Measurements from ENCODE around the gene CLK3.
"Not testable (repeated sequence)": the region's sequence is repeated elsewhere in the genome, so short reads cannot be mapped to it uniquely, and the experiment has no call there.

The CLK3 gene

GRCh38 chr15:74651242-74651741, 35.7 kb downstream of the CLK3 start:
- H3K36me3 ChIP-seq (ENCODE audit: control insufficient read depth in 1 of 2, insufficient read depth in 2 of 2, low read length in 2 of 2): peaks cover 0 to 7% of the 10 kb centered on the region in 2 donors
- H3K4me1 ChIP-seq (ENCODE audit: control insufficient read depth in 1 of 2, insufficient read depth in 2 of 2, low read length in 2 of 2): peaks cover 0 to 29% of the 10 kb centered on the region in 2 donors
- H3K9me3 ChIP-seq (ENCODE audit: control insufficient read depth in 1 of 2, low read length in 2 of 2): no peaks in the 10 kb centered on the region
- no peak overlapping the region for H3K4me3 ChIP-seq (ENCODE audit: low read depth in 1 of 2, low read length in 2 of 2)
- H3K27me3 ChIP-seq (ENCODE audit: low read depth, low read length): no peaks in the 10 kb centered on the region
- H3K27ac ChIP-seq (ENCODE audit: low read length): no peak overlapping the region

DNA sequence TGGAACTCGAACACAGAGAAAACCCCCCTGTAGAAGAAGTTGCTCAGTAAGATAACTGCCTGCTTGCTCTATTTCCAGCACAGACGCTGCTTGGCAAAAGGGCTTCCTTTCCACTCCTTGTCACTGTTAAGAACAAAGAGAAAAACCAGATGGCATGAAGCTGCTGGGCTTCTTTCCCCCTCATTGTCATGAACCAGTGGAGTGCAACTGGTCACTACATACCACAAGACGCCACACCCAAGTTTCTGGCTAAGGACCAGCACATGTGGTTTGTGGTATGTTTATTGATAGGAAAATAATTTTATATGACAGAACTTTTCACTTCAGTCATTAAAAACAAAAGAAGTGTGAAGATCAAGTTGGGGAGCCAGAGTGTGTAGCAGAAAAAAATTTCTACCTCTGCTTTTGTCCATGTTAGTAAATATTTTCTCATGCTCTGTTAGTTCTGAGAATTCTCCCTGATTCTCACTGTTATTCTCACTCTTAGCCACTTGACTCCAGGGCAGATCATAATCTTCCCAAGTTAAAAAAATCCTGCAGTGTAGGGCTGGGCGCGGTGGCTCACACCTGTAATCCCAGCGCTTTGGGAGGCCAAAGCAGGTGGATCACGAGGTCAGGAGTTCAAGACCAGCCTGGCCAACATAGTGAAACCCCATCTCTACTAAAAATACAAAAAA, 37.9 kb downstream of the CLK3 start:
- H3K27me3 ChIP-seq (ENCODE audit: low read depth, low read length): no peaks in the 10 kb centered on the region
- H3K27ac ChIP-seq (ENCODE audit: low read length): no peak overlapping the region
- H3K4me3 ChIP-seq (ENCODE audit: low read depth in 1 of 2, low read length in 2 of 2): no peak overlapping the region
- peaks cover 0 to 29% of the 10 kb centered on the region in 2 donors for H3K4me1 ChIP-seq (ENCODE audit: control insufficient read depth in 1 of 2, insufficient read depth in 2 of 2, low read length in 2 of 2)
- H3K36me3 ChIP-seq (ENCODE audit: control insufficient read depth in 1 of 2, insufficient read depth in 2 of 2, low read length in 2 of 2): peaks cover 0 to 7% of the 10 kb centered on the region in 2 donors
- H3K9me3 ChIP-seq (ENCODE audit: control insufficient read depth in 1 of 2, low read length in 2 of 2): no peaks in the 10 kb centered on the region

DNA sequence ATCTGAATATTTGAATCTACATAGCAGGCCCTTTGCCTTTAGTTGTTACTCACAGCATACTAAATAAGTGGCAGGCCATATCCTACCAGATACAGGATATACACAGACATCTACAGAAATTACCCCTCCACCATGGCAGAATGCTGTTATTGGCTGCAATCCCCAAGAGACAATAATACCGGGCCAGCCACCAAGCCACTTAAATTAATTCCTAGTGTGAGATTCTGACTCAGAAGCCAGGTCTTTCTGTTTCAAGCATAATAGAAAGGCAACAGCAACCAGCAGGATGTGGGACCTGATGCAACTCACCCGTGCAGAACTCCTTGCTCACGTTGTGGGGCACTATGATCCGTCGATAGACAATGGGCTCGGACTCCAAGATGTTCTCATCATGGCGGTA, 39.8 kb downstream of the CLK3 start:
- H3K4me1 ChIP-seq (ENCODE audit: control insufficient read depth in 1 of 2, insufficient read depth in 2 of 2, low read length in 2 of 2): peaks cover 0 to 29% of the 10 kb centered on the region in 2 donors
- no peak overlapping the region for H3K27ac ChIP-seq (ENCODE audit: low read length)
- no peaks in the 10 kb centered on the region for H3K27me3 ChIP-seq (ENCODE audit: low read depth, low read length)
- H3K4me3 ChIP-seq (ENCODE audit: low read depth in 1 of 2, low read length in 2 of 2): no peak overlapping the region
- H3K9me3 ChIP-seq (ENCODE audit: control insufficient read depth in 1 of 2, low read length in 2 of 2): no peaks in the 10 kb centered on the region
- H3K36me3 ChIP-seq (ENCODE audit: control insufficient read depth in 1 of 2, insufficient read depth in 2 of 2, low read length in 2 of 2): peaks cover 0 to 7% of the 10 kb centered on the region in 2 donors

GRCh38 chr15:74656935-74657535, 41.4 kb downstream of the CLK3 start:
- Histone ChIP-seq H3K4me3 (ENCODE audit: low read depth in 1 of 2, low read length in 2 of 2) (no peak overlapping the region), H3K27ac (ENCODE audit: low read length) (no peak overlapping the region), H3K36me3 (ENCODE audit: control insufficient read depth in 1 of 2, insufficient read depth in 2 of 2, low read length in 2 of 2) (peaks cover 0 to 7% of the 10 kb centered on the region in 2 donors), H3K4me1 (ENCODE audit: control insufficient read depth in 1 of 2, insufficient read depth in 2 of 2, low read length in 2 of 2) (peaks cover 0 to 21% of the 10 kb centered on the region in 2 donors), H3K27me3 (ENCODE audit: low read depth, low read length) (no peaks in the 10 kb centered on the region), H3K9me3 (ENCODE audit: control insufficient read depth in 1 of 2, low read length in 2 of 2) (no peaks in the 10 kb centered on the region)

GRCh38 chr15:74657846-74658245, 42.2 kb downstream of the CLK3 start:
- H3K4me1 ChIP-seq (ENCODE audit: control insufficient read depth in 1 of 2, insufficient read depth in 2 of 2, low read length in 2 of 2): peaks cover 0 to 21% of the 10 kb centered on the region in 2 donors
- H3K4me3 ChIP-seq (ENCODE audit: low read depth in 1 of 2, low read length in 2 of 2): no peak overlapping the region
- H3K9me3 ChIP-seq (ENCODE audit: control insufficient read depth in 1 of 2, low read length in 2 of 2): no peaks in the 10 kb centered on the region
- H3K36me3 ChIP-seq (ENCODE audit: control insufficient read depth in 1 of 2, insufficient read depth in 2 of 2, low read length in 2 of 2): peaks cover 0 to 7% of the 10 kb centered on the region in 2 donors
- H3K27me3 ChIP-seq (ENCODE audit: low read depth, low read length): no peaks in the 10 kb centered on the region
- H3K27ac ChIP-seq (ENCODE audit: low read length): no peak overlapping the region

- H3K4me1 ChIP-seq (ENCODE audit: control insufficient read depth in 1 of 2, insufficient read depth in 2 of 2, low read length in 2 of 2): peaks cover 5 to 18% of the 10 kb centered on the region in 2 donors
- not testable (repeated sequence) for H3K36me3 ChIP-seq (ENCODE audit: control insufficient read depth in 1 of 2, insufficient read depth in 2 of 2, low read length in 2 of 2); H3K27ac ChIP-seq (ENCODE audit: low read length)
These were observed 45.6 kb downstream of the CLK3 start for GRCh38 chr15:74661280-74661679.

GRCh38 chr15:74662064-74662860, 46.6 kb downstream of the CLK3 start:
- no peak overlapping the region for H3K4me3 ChIP-seq (ENCODE audit: low read depth in 1 of 2, low read length in 2 of 2)
- no peaks in the 10 kb centered on the region for H3K36me3 ChIP-seq (ENCODE audit: control insufficient read depth in 1 of 2, insufficient read depth in 2 of 2, low read length in 2 of 2)
- no peaks in the 10 kb centered on the region for H3K27me3 ChIP-seq (ENCODE audit: low read depth, low read length)
- no peaks in the 10 kb centered on the region for H3K9me3 ChIP-seq (ENCODE audit: control insufficient read depth in 1 of 2, low read length in 2 of 2)
- peaks cover 5 to 18% of the 10 kb centered on the region in 2 donors for H3K4me1 ChIP-seq (ENCODE audit: control insufficient read depth in 1 of 2, insufficient read depth in 2 of 2, low read length in 2 of 2)
- H3K27ac ChIP-seq (ENCODE audit: low read length): no peak overlapping the region

More at GRCh38 chr15:74661280-74661679, 45.6 kb downstream of the CLK3 start:
- H3K4me3 ChIP-seq (ENCODE audit: low read depth in 1 of 2, low read length in 2 of 2); H3K9me3 ChIP-seq (ENCODE audit: control insufficient read depth in 1 of 2, low read length in 2 of 2); H3K27me3 ChIP-seq (ENCODE audit: low read depth, low read length): not testable (repeated sequence)

GRCh38 chr15:74663303-74664027, 47.8 kb downstream of the CLK3 start:
- Histone ChIP-seq H3K9me3 (ENCODE audit: control insufficient read depth in 1 of 2, low read length in 2 of 2) (no peaks in the 10 kb centered on the region), H3K36me3 (ENCODE audit: control insufficient read depth in 1 of 2, insufficient read depth in 2 of 2, low read length in 2 of 2) (peaks cover 0 to 5% of the 10 kb centered on the region in 2 donors), H3K4me1 (ENCODE audit: control insufficient read depth in 1 of 2, insufficient read depth in 2 of 2, low read length in 2 of 2) (peaks cover 5 to 18% of the 10 kb centered on the region in 2 donors), H3K27ac (ENCODE audit: low read length) (no peak overlapping the region), H3K27me3 (ENCODE audit: low read depth, low read length) (no peaks in the 10 kb centered on the region), H3K4me3 (ENCODE audit: low read depth in 1 of 2, low read length in 2 of 2) (no peak overlapping the region)

DNA sequence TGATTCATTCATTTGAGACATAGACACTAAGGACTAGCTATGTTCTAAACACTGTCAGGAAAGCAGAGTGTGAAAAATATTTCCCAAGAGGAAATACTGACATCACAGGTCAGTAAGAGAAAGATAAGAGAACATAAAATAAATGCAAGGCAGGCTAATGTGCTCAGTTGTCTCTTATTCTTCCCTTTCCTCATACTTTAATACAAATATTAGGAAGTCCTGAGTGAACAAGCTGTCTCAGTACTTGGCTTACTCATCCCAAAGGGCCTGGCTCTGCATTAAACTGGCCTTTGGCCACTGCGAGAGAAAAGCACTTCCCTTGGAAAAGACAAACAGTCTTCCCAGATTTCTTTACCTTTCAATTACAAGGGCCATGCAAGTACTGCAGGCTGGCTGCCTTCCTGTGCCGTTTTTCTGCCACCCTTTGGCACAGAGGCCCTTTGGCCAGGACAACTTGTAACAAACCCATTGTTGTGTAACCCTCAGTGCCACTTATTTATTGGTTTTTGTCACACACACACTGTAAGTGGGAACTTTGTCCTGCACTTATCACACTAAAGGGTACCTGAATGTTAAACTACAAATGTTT, 48.5 kb downstream of the CLK3 start:
- Histone ChIP-seq H3K27me3 (ENCODE audit: low read depth, low read length) (no peaks in the 10 kb centered on the region), H3K4me3 (ENCODE audit: low read depth in 1 of 2, low read length in 2 of 2) (no peak overlapping the region), H3K27ac (ENCODE audit: low read length) (no peak overlapping the region), H3K4me1 (ENCODE audit: control insufficient read depth in 1 of 2, insufficient read depth in 2 of 2, low read length in 2 of 2) (peaks cover 5 to 18% of the 10 kb centered on the region in 2 donors), H3K36me3 (ENCODE audit: control insufficient read depth in 1 of 2, insufficient read depth in 2 of 2, low read length in 2 of 2) (peaks cover 0 to 5% of the 10 kb centered on the region in 2 donors), H3K9me3 (ENCODE audit: control insufficient read depth in 1 of 2, low read length in 2 of 2) (no peaks in the 10 kb centered on the region)

DNA sequence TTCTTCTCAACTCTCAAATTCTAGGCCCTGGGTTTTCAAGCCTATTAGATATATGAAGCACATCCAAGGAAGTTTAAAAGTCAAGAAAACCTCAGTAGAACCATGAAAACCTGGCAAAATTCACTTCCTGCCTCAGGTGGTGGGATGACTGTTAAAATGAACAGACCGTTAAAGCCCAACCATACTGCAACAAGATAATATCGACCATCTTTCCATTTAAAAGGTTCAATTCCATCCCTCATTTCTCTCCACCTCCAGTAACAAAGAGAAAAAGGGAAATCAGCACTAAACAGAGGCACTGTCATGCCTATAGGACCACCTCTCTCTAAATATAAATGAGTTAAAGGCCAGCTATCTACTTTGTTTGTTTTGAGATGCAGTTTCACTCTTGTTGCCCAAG, 49.0 kb downstream of the CLK3 start:
- no peaks in the 10 kb centered on the region for H3K27me3 ChIP-seq (ENCODE audit: low read depth, low read length)
- peaks cover 0 to 5% of the 10 kb centered on the region in 2 donors for H3K36me3 ChIP-seq (ENCODE audit: control insufficient read depth in 1 of 2, insufficient read depth in 2 of 2, low read length in 2 of 2)
- H3K9me3 ChIP-seq (ENCODE audit: control insufficient read depth in 1 of 2, low read length in 2 of 2): no peaks in the 10 kb centered on the region
- H3K4me3 ChIP-seq (ENCODE audit: low read depth in 1 of 2, low read length in 2 of 2): no peak overlapping the region
- H3K4me1 ChIP-seq (ENCODE audit: control insufficient read depth in 1 of 2, insufficient read depth in 2 of 2, low read length in 2 of 2): peaks cover 5 to 18% of the 10 kb centered on the region in 2 donors
- H3K27ac ChIP-seq (ENCODE audit: low read length): no peak overlapping the region
